ENCODE results near the gene FUT6.
"Not testable (repeated sequence)": the region's sequence is repeated elsewhere in the genome, so short reads cannot be mapped to it uniquely, and the experiment has no call there.

Gene FUT6

DNA sequence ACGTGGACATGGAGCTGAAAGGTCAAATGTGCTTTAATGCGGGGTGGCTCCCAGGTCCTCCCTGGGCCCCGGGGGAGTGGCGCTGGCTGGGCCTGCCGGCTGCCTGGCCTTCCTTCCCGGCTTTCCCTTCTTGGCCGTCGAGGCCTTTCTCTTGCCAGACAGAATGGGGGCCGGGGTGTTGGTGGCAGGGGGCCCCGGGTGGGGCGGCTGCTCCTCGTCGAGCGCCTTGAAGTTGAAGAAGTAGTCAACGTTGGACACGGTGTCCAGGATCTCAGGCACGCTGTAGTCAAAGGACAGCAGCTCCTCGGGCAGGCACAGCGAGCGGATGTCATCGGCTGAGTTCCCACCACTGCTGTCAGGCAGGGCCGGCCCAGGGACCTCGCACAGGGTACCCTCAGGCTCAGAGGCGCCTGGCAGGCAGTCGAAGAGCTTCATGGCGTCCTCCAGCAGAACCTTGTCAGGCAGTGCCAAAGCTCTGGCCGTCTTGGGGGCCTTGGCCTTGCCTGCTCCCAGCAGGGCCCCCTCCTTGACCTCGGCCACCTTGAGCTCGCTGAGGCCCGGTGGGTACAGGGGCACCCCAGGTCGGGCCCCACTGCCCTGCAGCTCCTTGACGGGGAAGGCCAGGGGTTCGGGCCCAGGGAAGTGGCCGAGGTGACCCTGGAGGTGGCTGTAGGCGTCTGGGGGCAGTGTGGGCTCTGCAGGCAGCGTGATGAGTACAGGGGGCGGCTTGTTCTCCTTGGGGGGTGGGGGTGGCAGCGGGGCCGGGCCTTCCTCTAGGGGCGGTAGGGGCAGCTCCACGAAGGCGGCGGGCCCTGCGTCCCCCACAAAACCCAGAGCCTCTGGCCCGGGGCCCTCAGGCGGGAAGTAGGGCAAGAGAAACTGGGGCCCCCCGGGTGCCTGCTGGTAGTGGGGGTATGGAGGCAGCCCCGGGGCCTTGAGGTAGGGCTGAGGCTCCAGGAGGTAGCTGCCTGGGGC lies 56.3 kb downstream of the FUT6 start:
- no peak for DNase-seq

DNA sequence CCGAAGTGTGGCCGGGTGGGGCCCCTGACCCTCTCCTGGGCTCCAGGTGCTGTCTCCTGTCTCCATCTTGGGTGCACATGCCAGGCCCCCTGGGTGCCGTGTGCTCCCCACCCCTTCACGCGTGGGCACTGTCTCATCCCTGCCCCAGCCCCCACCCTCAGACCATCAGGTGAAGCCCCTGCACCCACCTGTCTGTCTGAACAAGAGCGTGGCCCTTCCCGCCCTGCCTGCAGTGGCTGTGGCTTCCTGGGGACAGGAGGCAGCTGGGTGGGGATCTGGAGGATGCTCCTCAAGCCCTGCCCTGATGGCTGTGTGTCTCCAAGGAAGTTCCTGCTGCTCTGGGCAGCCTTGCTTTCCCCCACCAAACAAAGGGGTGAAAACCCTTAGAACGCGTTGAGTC lies 57.2 kb downstream of the FUT6 start:
- DNase-seq, result no peak

DNA sequence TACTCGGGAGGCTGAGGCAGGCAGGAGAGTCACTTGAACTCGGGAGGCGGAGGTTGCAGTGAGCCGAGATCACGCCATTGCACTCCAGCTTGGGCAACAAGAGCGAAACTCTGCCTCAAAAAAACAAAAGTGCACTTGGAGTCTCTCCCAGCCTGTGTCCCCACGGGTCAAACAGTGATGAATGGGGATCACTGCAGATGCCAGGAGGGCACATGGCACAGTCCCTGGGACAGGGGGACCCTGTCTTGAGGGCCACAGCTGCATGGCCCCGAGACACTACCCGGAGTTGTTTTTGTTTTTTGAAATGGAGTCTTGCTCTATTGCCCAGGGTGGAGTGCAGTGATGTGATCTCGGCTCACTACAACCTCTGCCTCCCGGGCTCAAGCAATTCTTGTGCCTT lies 58.6 kb downstream of the FUT6 start:
- not testable (repeated sequence) for DNase-seq
